A549 (cell line): ENCODE results near the gene COMMD3.

ENCODE experiments used
- CEBPB ChIP-seq, 2 experiments: fragments of >200 bp in 1 of 2; sonication (Bioruptor Twin) in 1 of 2; formaldehyde crosslinking in 1 of 2; IDR thresholded peaks; 2 replicates each; pipeline ENCODE4 v1.6.1; 2012 to 2016
- CTCF ChIP-seq: fragments of >200 bp; sonication (Bioruptor Twin); formaldehyde crosslinking; IDR thresholded peaks from 3 replicates; pipeline ENCODE4 v1.5.1; 2016
- E2F6 ChIP-seq: IDR thresholded peaks from 2 replicates; pipeline ENCODE4 v1.6.1; 2012; ENCODE audit warnings: low read depth, borderline replicate concordance
- EP300 ChIP-seq, 2 experiments: fragments of >200 bp; sonication (Bioruptor Twin); formaldehyde crosslinking; IDR thresholded peaks; 2 replicates in 1 of 2; 3 replicates in 1 of 2; pipeline ENCODE4 v1.6.1; 2016 to 2017
- ESRRA ChIP-seq: fragments of 150-350 bp; IDR thresholded peaks from 2 replicates; pipeline ENCODE4 v1.6.1; 2014; ENCODE audit warnings: mild to moderate bottlenecking, low read length, borderline replicate concordance
- FOSB ChIP-seq: fragments of 250-450 bp; sonication (Bioruptor Pico); IDR thresholded peaks from 2 replicates; pipeline ENCODE4 v1.5.0; 2020; ENCODE audit warnings: mild to moderate bottlenecking, moderate library complexity
- FOXS1 ChIP-seq: fragments of 250-450 bp; sonication (Bioruptor Pico); IDR thresholded peaks from 2 replicates; pipeline ENCODE4 v1.5.0; 2020; ENCODE audit warnings: mild to moderate bottlenecking, moderate library complexity
- KDM1A ChIP-seq: fragments of 200-600 bp; sonication (generic); IDR thresholded peaks from 2 replicates; pipeline ENCODE4 v1.6.1; 2016; ENCODE audit warnings: low read depth, mild to moderate bottlenecking
- MAX ChIP-seq: IDR thresholded peaks from 2 replicates; pipeline ENCODE4 v1.6.1; 2012
- POLR2A ChIP-seq: IDR thresholded peaks from 2 replicates; pipeline ENCODE4 v1.6.1; 2012; ENCODE audit warnings: mild to moderate bottlenecking, low read length
- RAD21 ChIP-seq, 2 experiments: fragments of >200 bp in 1 of 2; sonication (Bioruptor Twin) in 1 of 2; formaldehyde crosslinking in 1 of 2; IDR thresholded peaks in 1 of 2; conservative IDR thresholded peaks in 1 of 2; 2 replicates in 1 of 2; 3 replicates in 1 of 2; pipeline ENCODE4 v1.6.1; 2012 to 2018; ENCODE audit warnings: inconsistent platforms in 1 of 2
- REST ChIP-seq: fragments of 200-600 bp; sonication (generic); IDR thresholded peaks from 2 replicates; pipeline ENCODE4 v1.6.1; 2016; ENCODE audit warnings: antibody characterized with exemption, mild to moderate bottlenecking, moderate library complexity
- SMC3 ChIP-seq: fragments of >200 bp; sonication (Bioruptor Twin); formaldehyde crosslinking; IDR thresholded peaks from 3 replicates; pipeline ENCODE4 v1.6.1; 2018; ENCODE audit warnings: inconsistent platforms
- USF2 ChIP-seq: fragments of 450-650 bp; IDR thresholded peaks from 2 replicates; pipeline ENCODE4 v1.6.1; 2014; ENCODE audit warnings: antibody characterized with exemption

- TF ChIP-seq POLR2A (no peak), REST (no peak), CTCF (no peak), RAD21 (conservative IDR thresholded peaks at IDR 0.05 in 1 of 2, IDR thresholded peaks at IDR 0.05 in 1 of 2) (no peak), CEBPB (IDR thresholded peaks at IDR 0.05) (no peak), FOXS1 (CRISPR knock-in tag) (no peak), KDM1A (no peak), MAX (no peak), ESRRA (no peak), EP300 (IDR thresholded peaks at IDR 0.05) (no peak), SMC3 (no peak), FOSB (no peak), USF2 (no peak), E2F6 (no peak)
Measured at GRCh38 chr10:22368981-22369380, 52.8 kb downstream of the COMMD3 start.
